Measurements from ENCODE around the gene CCDC137. TPM values are rescaled to one million over a fixed set of nuclear protein-coding genes. Genes with fewer than 3 reads are reported as not detected.
"Not testable (repeated sequence)": the region's sequence is repeated elsewhere in the genome, so short reads cannot be mapped to it uniquely, and the experiment has no call there.

Gene CCDC137
- total RNA-seq, 1 donor from 2014 or later, result 32.1 TPM

- DNase-seq (ENCODE audit: extremely low spot score, unreplicated experiment); H3K9me3 Mint-ChIP-seq; H3K27me3 Mint-ChIP-seq; H3K36me3 Mint-ChIP-seq; H3K4me1 Mint-ChIP-seq (ENCODE audit: unreplicated experiment); H3K27ac Mint-ChIP-seq; H3K4me3 Mint-ChIP-seq: not testable (repeated sequence)
- peak; percentile 75 for TF ChIP-seq CTCF (conservative IDR thresholded peaks at IDR 0.05)
These were observed 9.1 kb downstream of the CCDC137 start for GRCh38 chr17:81675515-81676221.

GRCh38 chr17:81676906-81677305 is 10.4 kb downstream of the CCDC137 start:
- TF ChIP-seq CTCF (conservative IDR thresholded peaks at IDR 0.05), result no peak
- H3K36me3 Mint-ChIP-seq, result no peaks in the 10 kb centered on the region
- H3K27me3 Mint-ChIP-seq, result no peaks in the 10 kb centered on the region
- no peak overlapping the region for H3K27ac Mint-ChIP-seq
- no peaks in the 10 kb centered on the region for H3K9me3 Mint-ChIP-seq
- no peak overlapping the region for H3K4me3 Mint-ChIP-seq
- peaks cover 8% of the 10 kb centered on the region for H3K4me1 Mint-ChIP-seq (ENCODE audit: unreplicated experiment)
- no peak for DNase-seq (ENCODE audit: extremely low spot score, unreplicated experiment)

- Mint-ChIP-seq H3K27ac (no peak overlapping the region), H3K9me3 (no peaks in the 10 kb centered on the region), H3K4me3 (peak overlapping the region; percentile 32), H3K27me3 (no peaks in the 10 kb centered on the region), H3K4me1 (ENCODE audit: unreplicated experiment) (peaks cover 22% of the 10 kb centered on the region), H3K36me3 (peaks cover 4% of the 10 kb centered on the region)
- no peak for TF ChIP-seq CTCF (conservative IDR thresholded peaks at IDR 0.05)
- DNase-seq (ENCODE audit: extremely low spot score, unreplicated experiment), result no peak
These were observed 13.6 kb downstream of the CCDC137 start for GRCh38 chr17:81680150-81680549.

- no peak for TF ChIP-seq CTCF (conservative IDR thresholded peaks at IDR 0.05)
- Mint-ChIP-seq H3K9me3 (no peaks in the 10 kb centered on the region), H3K36me3 (peaks cover 4% of the 10 kb centered on the region), H3K27ac (no peak overlapping the region), H3K27me3 (no peaks in the 10 kb centered on the region), H3K4me1 (ENCODE audit: unreplicated experiment) (peaks cover 14% of the 10 kb centered on the region), H3K4me3 (no peak overlapping the region)
- DNase-seq (ENCODE audit: extremely low spot score, unreplicated experiment), result no peak
These were observed 15.1 kb downstream of the CCDC137 start for GRCh38 chr17:81681672-81682071.

GRCh38 chr17:81682565-81683207 is 16.1 kb downstream of the CCDC137 start:
- H3K4me3 Mint-ChIP-seq, result peak overlapping the region; percentile 95
- peaks cover 4% of the 10 kb centered on the region for H3K36me3 Mint-ChIP-seq
- H3K27ac Mint-ChIP-seq, result peak overlapping the region; percentile 90
- H3K27me3 Mint-ChIP-seq, result no peaks in the 10 kb centered on the region
- no peaks in the 10 kb centered on the region for H3K9me3 Mint-ChIP-seq
- H3K4me1 Mint-ChIP-seq (ENCODE audit: unreplicated experiment), result peaks cover 14% of the 10 kb centered on the region
- DNase-seq (ENCODE audit: extremely low spot score, unreplicated experiment), result no peak
- no peak for TF ChIP-seq CTCF (conservative IDR thresholded peaks at IDR 0.05)

All from type B pancreatic cell (in vitro differentiated cells).